ENCODE measurements around the gene CLMP.

DNA sequence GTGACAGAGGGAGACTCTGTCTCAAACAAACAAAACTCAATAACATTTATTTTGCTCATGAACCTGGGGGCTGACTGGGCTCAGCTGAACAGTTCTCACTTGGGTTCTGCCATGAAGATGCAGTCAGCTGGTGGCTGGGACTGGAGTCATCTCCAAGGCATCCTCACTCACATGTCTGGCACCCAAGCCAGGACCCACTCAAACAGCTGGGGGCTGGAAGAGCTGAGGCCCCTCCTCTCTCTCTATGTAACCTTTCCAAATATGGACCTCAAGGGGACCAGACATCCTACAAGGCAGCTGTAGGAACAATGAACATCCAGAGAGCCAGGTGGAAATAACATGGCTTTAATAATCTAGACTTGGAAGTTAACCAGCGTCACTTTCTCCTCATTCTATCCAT lies 149.9 kb downstream of the CLMP start:
- no peak for TF ChIP-seq POLR2A (IDR thresholded peaks at IDR 0.05; ENCODE audit: low read length)
- no peak for TF ChIP-seq GATA1 (IDR thresholded peaks at IDR 0.05; ENCODE audit: low read depth, low read length)
